H1 (cell line): ENCODE results near the gene BPHL. TPM values are rescaled to one million over a fixed set of nuclear protein-coding genes. Genes with fewer than 3 reads are reported as not detected.
A peak's percentile ranks its signal among the peaks of the same experiment; 100 is the strongest.

Source experiments
- CTCF ChIA-PET: fragments of 300-600 bp; sonication (Branson Sonifier 250); formaldehyde crosslinking; loops from one replicate; lab custom pipeline; 2021; ENCODE audit not compliant: partially characterized antibody; lab: Charles Lee
- POLR2A ChIA-PET: fragments of 300-600 bp; sonication (Branson Sonifier 250); formaldehyde crosslinking; loops from one replicate; lab custom pipeline; 2021; ENCODE audit warnings: inconsistent platforms; ENCODE audit not compliant: partially characterized antibody; lab: Charles Lee
- DNase-seq, 2 experiments: peaks; one replicate each; pipeline versions ENCODE4 v3.0.0 to v3.0.0-alpha.2; 2010 to 2022; ENCODE audit warnings: low spot score in 2 of 2, low read depth in 1 of 2, mixed read lengths in 1 of 2
- FAIRE-seq: peaks from 2 replicates; lab custom pipeline; 2011; peaks lifted over from hg19 to GRCh38; lab: Jason Lieb, UNC
- H2AFZ ChIP-seq: 2 replicates; pipeline ENCODE4 v1.8.1; 2012; ENCODE audit warnings: low read length, inconsistent platforms
- H2AK5ac ChIP-seq: 2 replicates; pipeline ENCODE4 v1.6.1; 2013; ENCODE audit warnings: low read depth, low read length
- H2BK120ac ChIP-seq: replicated peaks from 2 replicates; pipeline ENCODE3; 2013; ENCODE audit warnings: low read depth, low read length, inconsistent platforms
- H2BK12ac ChIP-seq: 2 replicates; pipeline ENCODE4 v1.6.1; 2013; ENCODE audit warnings: low read depth, low read length
- H2BK15ac ChIP-seq: 2 replicates; pipeline ENCODE4 v1.6.1; 2013; ENCODE audit warnings: low read length
- H2BK20ac ChIP-seq: 2 replicates; pipeline ENCODE4 v1.6.1; 2013; ENCODE audit warnings: low read length
- H2BK5ac ChIP-seq: 2 replicates; pipeline ENCODE4 v1.6.1; 2013; ENCODE audit warnings: low read depth, low read length
- H3K14ac ChIP-seq: 2 replicates; pipeline ENCODE4 v1.6.1; 2013; ENCODE audit warnings: inconsistent platforms; ENCODE audit not compliant: insufficient read length
- H3K18ac ChIP-seq: 2 replicates; pipeline ENCODE4 v1.6.1; 2013; ENCODE audit warnings: low read length; ENCODE audit errors: extremely low read depth
- H3K23ac ChIP-seq: 2 replicates; pipeline ENCODE4 v1.6.1; 2013; ENCODE audit warnings: inconsistent platforms; ENCODE audit not compliant: insufficient read length
- H3K23me2 ChIP-seq: 2 replicates; pipeline ENCODE4 v1.6.1; 2013; ENCODE audit warnings: low read depth, low read length
- H3K27ac ChIP-seq: 2 replicates; pipeline ENCODE4 v1.6.1; 2011; ENCODE audit warnings: low read depth, low read length, inconsistent platforms
- H3K27me3 ChIP-seq, 4 experiments: replicated peaks in 1 of 4; 1 replicate in 1 of 4; 2 replicates in 3 of 4; pipeline versions ENCODE4 v1.6.1 to v1.8.1; 2011 to 2013; ENCODE audit warnings: low read length in 3 of 4, mild to moderate bottlenecking in 3 of 4, inconsistent platforms in 2 of 4, mixed read lengths in 2 of 4, moderate library complexity in 1 of 4; ENCODE audit not compliant: control insufficient read depth in 3 of 4, insufficient read depth in 3 of 4; ENCODE audit errors: extremely low read depth in 1 of 4
- H3K36me3 ChIP-seq, 4 experiments: 2 replicates each; pipeline versions ENCODE4 v1.6.1 to v1.8.1; 2011 to 2013; ENCODE audit warnings: mild to moderate bottlenecking in 4 of 4, low read length in 3 of 4, moderate library complexity in 2 of 4, control low read depth in 1 of 4, inconsistent platforms in 1 of 4; ENCODE audit not compliant: insufficient read depth in 4 of 4, control insufficient read depth in 2 of 4
- H3K4ac ChIP-seq: replicated peaks from 2 replicates; pipeline ENCODE3; 2013; ENCODE audit warnings: low read length, low read depth, mixed read lengths, inconsistent platforms; ENCODE audit not compliant: insufficient read length
- H3K4me1 ChIP-seq, 4 experiments: replicated peaks in 1 of 4; 1 replicate in 1 of 4; 2 replicates in 3 of 4; pipeline versions ENCODE4 v1.6.1 to v1.8.1; 2011 to 2013; ENCODE audit warnings: low read length in 3 of 4, inconsistent platforms in 2 of 4, mixed read lengths in 1 of 4; ENCODE audit not compliant: insufficient read depth in 4 of 4, control insufficient read depth in 3 of 4
- H3K4me2 ChIP-seq, 2 experiments: 2 replicates each; pipeline versions ENCODE4 v1.6.1 to v1.8.1; 2011 to 2013; ENCODE audit warnings: low read depth in 2 of 2, low read length in 2 of 2, control low read depth in 1 of 2, inconsistent platforms in 1 of 2, mild to moderate bottlenecking in 1 of 2; ENCODE audit not compliant: insufficient read depth in 1 of 2
- H3K4me3 ChIP-seq, 4 experiments: fragments of 200-600, 300-600 bp in 1 of 4; sonication (generic), shearing (Covaris generic), sonication (Bioruptor Twin) in 1 of 4; 2 replicates each; pipeline versions ENCODE4 v1.5.1 to v1.8.1; 2011 to 2016; ENCODE audit warnings: low read length in 4 of 4, low read depth in 3 of 4, control low read depth in 2 of 4, inconsistent platforms in 2 of 4, mild to moderate bottlenecking in 2 of 4, mixed read lengths in 1 of 4, moderate library complexity in 1 of 4; ENCODE audit not compliant: insufficient read depth in 2 of 4; ENCODE audit errors: extremely low read depth in 1 of 4
- H3K56ac ChIP-seq: replicated peaks from 2 replicates; pipeline ENCODE3; 2013; ENCODE audit warnings: low read depth, mild to moderate bottlenecking, mixed read lengths, low read length, inconsistent platforms; ENCODE audit not compliant: insufficient read length
- H3K79me1 ChIP-seq: 2 replicates; pipeline ENCODE4 v1.6.1; 2013; ENCODE audit warnings: low read depth, low read length, control low read depth
- H3K79me2 ChIP-seq, 2 experiments: 2 replicates each; pipeline versions ENCODE4 v1.6.1 to v1.8.1; 2012 to 2013; ENCODE audit warnings: low read length in 2 of 2, mild to moderate bottlenecking in 2 of 2, inconsistent platforms in 1 of 2; ENCODE audit not compliant: insufficient read depth in 2 of 2, control insufficient read depth in 1 of 2
- H3K9ac ChIP-seq, 4 experiments: replicated peaks in 1 of 4; 1 replicate in 1 of 4; 2 replicates in 3 of 4; pipeline versions ENCODE4 v1.6.1 to v1.8.1; 2011 to 2013; ENCODE audit warnings: low read depth in 3 of 4, low read length in 3 of 4, control low read depth in 2 of 4, mild to moderate bottlenecking in 2 of 4, moderate library complexity in 2 of 4, inconsistent platforms in 1 of 4; ENCODE audit errors: extremely low read depth in 1 of 4
- H3K9me3 ChIP-seq, 2 experiments: 2 replicates each; pipeline versions ENCODE4 v1.6.1 to v1.8.1; 2012 to 2013; ENCODE audit warnings: mild to moderate bottlenecking in 2 of 2, moderate library complexity in 2 of 2, control low read depth in 1 of 2, inconsistent platforms in 1 of 2, low read depth in 1 of 2, low read length in 1 of 2, mixed read lengths in 1 of 2; ENCODE audit not compliant: insufficient read depth in 2 of 2
- H4K20me1 ChIP-seq, 2 experiments: replicated peaks in 1 of 2; 2 replicates each; pipeline versions ENCODE3 to v1.8.1; 2011 to 2013; ENCODE audit warnings: inconsistent platforms in 2 of 2, low read length in 2 of 2, mild to moderate bottlenecking in 1 of 2; ENCODE audit not compliant: insufficient read depth in 2 of 2, control insufficient read depth in 1 of 2
- H4K5ac ChIP-seq: 2 replicates; pipeline ENCODE4 v1.6.1; 2013; ENCODE audit warnings: low read length, low read depth, mixed read lengths, inconsistent platforms; ENCODE audit not compliant: insufficient read length
- H4K8ac ChIP-seq: 2 replicates; pipeline ENCODE4 v1.8.0; 2013; ENCODE audit warnings: mild to moderate bottlenecking, moderate library complexity, low read length, inconsistent platforms; ENCODE audit not compliant: insufficient read depth; ENCODE audit errors: extremely low read depth
- H4K91ac ChIP-seq: replicated peaks from 2 replicates; pipeline ENCODE3; 2013; ENCODE audit warnings: low read length, mixed read lengths, inconsistent platforms; ENCODE audit not compliant: insufficient read length
- CBX5 ChIP-seq: fragments of 300-800, 300-1000 bp; sonication (generic); IDR thresholded peaks from 2 replicates; pipeline ENCODE4 v1.7.1; 2016; ENCODE audit warnings: antibody characterized with exemption, low read length, low read depth
- EP300 ChIP-seq, 2 experiments: IDR thresholded peaks; 1 replicate in 1 of 2; 2 replicates in 1 of 2; pipeline ENCODE4 v1.6.1; 2011 to 2012; ENCODE audit warnings: low read depth in 2 of 2, low read length in 2 of 2, mild to moderate bottlenecking in 2 of 2, borderline replicate concordance in 1 of 2, inconsistent platforms in 1 of 2, moderate library complexity in 1 of 2
- GTF2F1 ChIP-seq: IDR thresholded peaks from 2 replicates; pipeline ENCODE4 v1.6.1; 2012; ENCODE audit warnings: low read depth, low read length, improper control_type of control experiment, borderline replicate concordance
- MAFK ChIP-seq: IDR thresholded peaks from 2 replicates; pipeline ENCODE4 v1.6.1; 2012; ENCODE audit warnings: low read depth, mild to moderate bottlenecking, improper control_type of control experiment, low read length
- NANOG ChIP-seq: IDR thresholded peaks from 2 replicates; pipeline ENCODE4 v1.6.1; 2011; ENCODE audit warnings: low read length, low read depth, mild to moderate bottlenecking, inconsistent platforms; ENCODE audit not compliant: insufficient read depth, poor library complexity, severe bottlenecking
- SP2 ChIP-seq: IDR thresholded peaks from 2 replicates; pipeline ENCODE4 v1.6.1; 2012; ENCODE audit warnings: mild to moderate bottlenecking, low read length, inconsistent platforms
- TAF1 ChIP-seq: IDR thresholded peaks from 2 replicates; pipeline ENCODE4 v1.6.1; 2011; ENCODE audit warnings: mild to moderate bottlenecking, low read depth, low read length
- TAF7 ChIP-seq: optimal IDR thresholded peaks from 2 replicates; pipeline ENCODE3; 2011; ENCODE audit warnings: low read depth, mild to moderate bottlenecking, inconsistent platforms, low read length, moderate library complexity, borderline replicate concordance
- ZNF274 ChIP-seq: IDR thresholded peaks from 2 replicates; pipeline ENCODE4 v1.7.0; 2012; ENCODE audit warnings: low read length, borderline replicate concordance; ENCODE audit errors: extremely low read depth
- WGBS, 2 experiments: shearing (Covaris generic) in 1 of 2; methylation state at CpG; one replicate each; pipeline versions ENCODE4 v1.1.6 to v1.1.7; 2013 to 2015; ENCODE audit warnings: low lambda C conversion rate in 2 of 2, mixed read lengths in 2 of 2, inconsistent platforms in 1 of 2, low coverage in 1 of 2, missing lambda C conversion rate in 1 of 2; ENCODE audit not compliant: insufficient replicate concordance in 2 of 2, insufficient coverage in 1 of 2, insufficient read length in 1 of 2; ENCODE audit errors: extremely low coverage in 1 of 2, missing lambda C conversion rate in 1 of 2; 5-methylcytosine and 5-hydroxymethylcytosine counted together
- polyA plus RNA-seq, 7 experiments: library from polyadenylated mRNA; depleted of rRNA in 3 of 7; stranded (reverse) in 5 of 7; unstranded in 2 of 7; fragments of >200 nt in 5 of 7; fragments of 200-250 nt in 2 of 7; gene quantifications; 1 replicate in 5 of 7; 2 replicates in 1 of 7; 4 replicates in 1 of 7; pipeline versions ENCODE4 v1.2.1 to v1.2.3, GENCODE V29; 2011 to 2013; ENCODE audit warnings: missing spikeins in 2 of 7, mixed read lengths in 2 of 7
- total RNA-seq: library from RNA; stranded (reverse); fragmentation: NEBNext Ultra II Directional; extraction: Animal tissue kit (Norgen Biotek cat#: 25700); gene quantifications from 2 replicates; pipeline ENCODE4 v1.2.1, GENCODE V29; 2021
- TF ChIP-seq, protein P1 (sequence below): IDR thresholded peaks from 2 replicates; pipeline ENCODE4 v1.6.1; 2012; ENCODE audit warnings: inconsistent platforms

Gene BPHL
- total and polyA plus RNA-seq, 2 of the 8 experiments (the other 6 are each of a cell fraction or from before 2014, with no cell fraction given): 24.4 to 36.4 TPM

DNA sequence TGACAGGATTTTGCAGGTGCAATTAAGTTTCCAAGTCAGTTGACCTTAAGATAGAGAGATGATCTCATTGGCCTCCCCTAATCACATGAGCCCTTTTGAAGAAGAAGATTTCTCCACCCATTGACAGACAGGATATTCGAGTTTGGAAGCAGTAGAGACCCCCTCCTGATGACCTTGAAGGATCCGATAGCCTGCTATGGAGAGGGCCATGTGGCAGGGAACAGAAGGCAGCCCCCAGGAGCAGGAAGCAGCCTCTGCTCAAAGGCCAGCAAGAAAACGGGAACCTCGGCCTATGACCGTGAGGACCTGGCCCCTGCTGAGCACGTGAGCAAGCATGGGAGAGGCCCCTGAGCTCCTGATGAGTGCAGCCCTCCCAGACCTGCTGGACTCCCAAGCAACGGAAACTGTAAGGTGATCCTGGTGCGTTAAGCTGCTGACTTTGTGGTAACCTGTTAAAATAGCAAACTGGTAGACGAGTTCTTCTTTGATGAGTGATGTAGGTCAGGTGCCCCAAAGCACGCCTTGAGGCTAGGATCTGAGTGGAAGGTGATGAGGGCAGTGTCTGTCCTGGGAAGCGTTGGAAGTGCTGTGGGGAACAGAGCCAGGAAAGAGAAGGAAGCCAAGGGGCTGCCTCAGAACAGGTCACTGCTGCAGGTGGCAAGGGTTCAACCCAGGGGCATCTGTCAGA is 57.3 kb downstream of the BPHL start:
- H3K4me2 ChIP-seq: no peak overlapping the region
- H3K18ac ChIP-seq: peak overlapping the region; percentile 44; the same call in 1 of the 2 replicates
- H4K91ac ChIP-seq: peak overlapping the region; percentile 67
- H3K23me2 ChIP-seq: no peaks in the 10 kb centered on the region; the same call in 1 of the 2 replicates
- no peak overlapping the region for H2AFZ ChIP-seq
- H3K27me3 ChIP-seq: no peaks in the 10 kb centered on the region
- no peak overlapping the region for H2BK120ac ChIP-seq
- peak overlapping the region; percentile 98 for H2BK12ac ChIP-seq
- WGBS, 2 experiments: 78% methylated on average over 11 of the region's 11 CpGs; no CpG with 5 or more reads in 1 of the 2 experiments
- no peak overlapping the region; the same call in 1 of the 2 replicates for H4K8ac ChIP-seq
- FAIRE-seq (no peak), DNase-seq (no peak)
- POLR2A ChIA-PET: interaction anchor here (0.9 to 3.5 kb wide), 8 partner anchors 8 to 53 kb away, joined by 3 to 17 read pairs (median 4); no protein-coding TSS in a partner anchor
- no peak overlapping the region for H4K5ac ChIP-seq
- H2BK5ac ChIP-seq: peak overlapping the region; percentile 73; the same call in 1 of the 2 replicates
- no peak overlapping the region for H3K56ac ChIP-seq
- no peak overlapping the region for H3K27ac ChIP-seq
- H3K14ac ChIP-seq: no peak overlapping the region
- H3K4me3 ChIP-seq: no peak overlapping the region
- peak overlapping the region; percentile 94 for H2BK20ac ChIP-seq
- H2BK15ac ChIP-seq: peak overlapping the region; percentile 48; the same call in 1 of the 2 replicates
- no peaks in the 10 kb centered on the region for H3K79me1 ChIP-seq
- H4K20me1 ChIP-seq: no peaks in the 10 kb centered on the region
- no peak for TF ChIP-seq NANOG
- TF ChIP-seq TAF7: no peak
- no peak for TF ChIP-seq CBX5
- no peak for TF ChIP-seq SP2
- TF ChIP-seq GTF2F1: no peak
- TF ChIP-seq MAFK: no peak
- TF ChIP-seq EP300 (IDR thresholded peaks at IDR 0.05; ENCODE audit: borderline replicate concordance in 1 of 2, low read depth in 2 of 2, low read length in 2 of 2): no peak
- TF ChIP-seq, protein P1, sequence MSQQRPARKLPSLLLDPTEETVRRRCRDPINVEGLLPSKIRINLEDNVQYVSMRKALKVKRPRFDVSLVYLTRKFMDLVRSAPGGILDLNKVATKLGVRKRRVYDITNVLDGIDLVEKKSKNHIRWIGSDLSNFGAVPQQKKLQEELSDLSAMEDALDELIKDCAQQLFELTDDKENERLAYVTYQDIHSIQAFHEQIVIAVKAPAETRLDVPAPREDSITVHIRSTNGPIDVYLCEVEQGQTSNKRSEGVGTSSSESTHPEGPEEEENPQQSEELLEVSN: no peak
- TF ChIP-seq TAF1: no peak
- no peak for TF ChIP-seq ZNF274
- CTCF ChIA-PET: interaction anchor here (0.9 to 3.4 kb wide), 6 partner anchors 11 to 757 kb away, joined by 3 to 13 read pairs (median 4); no protein-coding TSS in a partner anchor
- no peak overlapping the region for H3K9ac ChIP-seq
- H3K4me1 ChIP-seq: peaks cover 0 to 3% (median 0%) of the 10 kb centered on the region in 4 experiments; a peak in 1 of 7 replicates
- no peaks in the 10 kb centered on the region; a peak in 1 of 4 replicates for H3K9me3 ChIP-seq
- no peaks in the 10 kb centered on the region for H3K79me2 ChIP-seq
- no peak overlapping the region for H3K4ac ChIP-seq
- H3K36me3 ChIP-seq: no peaks in the 10 kb centered on the region
- no peak overlapping the region for H3K23ac ChIP-seq
- peak overlapping the region; percentile 88; the same call in 1 of the 2 replicates for H2AK5ac ChIP-seq
